Measurements from ENCODE around the gene TMEM236. TPM values are rescaled to one million over a fixed set of nuclear protein-coding genes. Genes with fewer than 3 reads are reported as not detected.

Gene TMEM236
- total RNA-seq, 1 donor from 2014 or later, result 0.51 TPM

DNA sequence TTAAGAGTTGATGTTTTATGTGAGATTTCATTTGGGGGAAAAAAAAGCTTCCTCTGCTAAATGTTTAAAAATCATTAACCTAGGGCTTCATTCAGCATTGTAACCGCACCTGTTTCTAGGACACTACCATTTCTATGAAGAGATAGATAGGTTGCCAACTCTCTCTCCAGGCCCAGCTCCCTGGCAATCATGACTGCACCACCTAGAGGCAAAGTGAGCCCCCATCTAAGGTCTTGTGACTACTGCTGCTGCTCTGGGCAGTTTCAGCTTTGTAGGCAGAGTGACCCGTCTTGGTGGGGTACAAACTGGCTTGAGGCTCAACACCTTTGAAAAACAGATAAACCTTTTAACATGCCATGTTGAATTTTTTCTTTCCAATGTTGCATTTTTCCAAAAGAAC is 29.9 kb downstream of the TMEM236 start:
- intact Hi-C loops (cut with DNase I), result no loop called here
- ATAC-seq (no peak), DNase-seq (ENCODE audit: missing footprints) (no peak)

DNA sequence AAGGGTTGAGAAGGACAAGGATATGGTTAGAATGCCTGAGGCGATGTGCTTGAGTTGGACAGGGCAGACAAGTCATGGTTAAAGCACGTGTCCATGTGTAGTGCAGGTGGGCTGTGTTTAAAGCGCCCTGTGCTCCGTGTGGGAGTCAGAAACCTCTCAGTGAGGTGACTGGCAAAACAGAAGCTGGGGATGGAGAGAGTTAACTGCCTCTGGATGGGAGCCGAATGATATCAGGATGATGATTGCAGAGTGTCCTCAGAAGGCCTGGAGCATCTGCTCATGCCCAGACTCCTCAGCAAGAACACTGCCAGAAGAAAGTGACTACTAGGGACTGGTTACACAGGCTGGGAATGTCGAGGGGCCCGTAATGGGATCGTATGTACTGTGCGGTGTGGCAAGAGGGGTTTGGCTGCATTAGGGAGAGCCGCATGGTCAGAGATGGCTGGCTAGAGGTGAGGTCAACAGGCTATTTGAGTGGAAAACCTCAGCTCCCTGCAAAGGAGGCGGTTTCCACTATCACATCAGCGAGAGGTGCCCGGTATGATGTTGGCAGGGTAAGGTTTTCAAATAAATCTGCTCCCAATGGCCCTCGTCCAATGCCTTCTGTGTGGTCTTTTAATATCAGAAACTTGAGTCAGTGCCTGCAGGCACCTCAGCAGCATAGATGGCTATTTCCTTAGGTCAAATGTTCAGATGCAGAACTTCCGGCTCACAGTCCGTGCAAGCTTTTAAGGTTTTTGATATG is 31.1 kb downstream of the TMEM236 start:
- no peak for ATAC-seq
- intact Hi-C loops (cut with DNase I), result no loop called here
- DNase-seq (ENCODE audit: missing footprints), result no peak

DNA sequence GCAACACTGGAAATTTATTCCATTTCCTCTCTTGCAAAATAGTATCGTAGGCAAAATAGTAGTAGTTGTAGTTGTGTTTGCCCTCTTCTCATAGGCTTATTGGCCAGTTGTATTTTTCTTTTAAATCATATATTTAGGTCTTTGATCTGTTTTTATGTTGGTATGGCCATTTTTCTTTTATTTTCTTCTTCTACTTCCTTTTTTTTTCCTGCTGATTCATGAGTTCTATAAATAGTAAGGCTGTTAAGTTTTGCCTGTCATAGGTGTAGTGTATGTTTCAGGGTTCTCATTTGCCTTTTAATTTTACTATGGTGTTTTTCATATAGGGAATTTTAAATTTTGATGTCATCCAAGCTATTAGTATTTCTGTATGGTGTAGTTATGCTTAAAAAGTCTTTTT is 31.8 kb downstream of the TMEM236 start:
- no peak for DNase-seq (ENCODE audit: missing footprints)
- intact Hi-C loops (cut with DNase I), result no loop called here
- ATAC-seq, result no peak

DNA sequence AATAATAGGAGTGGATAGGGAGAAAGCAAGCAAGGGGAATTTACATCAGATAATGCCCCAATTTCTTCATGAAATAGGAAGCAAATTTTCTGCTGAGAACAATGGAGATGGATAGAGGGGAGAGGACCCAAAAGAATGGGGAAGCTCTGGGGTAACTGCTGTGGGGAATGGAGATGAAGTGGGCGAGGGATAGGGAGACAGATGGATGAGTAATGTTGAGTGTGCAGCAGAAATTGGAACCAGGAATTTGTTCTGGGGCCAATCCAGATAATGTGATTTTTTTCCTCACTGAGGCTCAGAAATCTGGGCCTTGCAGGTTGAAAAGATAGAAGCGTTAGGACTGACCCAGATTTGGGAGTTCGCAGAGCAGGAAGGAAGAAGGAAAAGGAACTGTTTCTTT is 32.7 kb downstream of the TMEM236 start:
- no peak for DNase-seq (ENCODE audit: missing footprints)
- ATAC-seq, result no peak
- intact Hi-C loops (cut with DNase I), result no loop called here

DNA sequence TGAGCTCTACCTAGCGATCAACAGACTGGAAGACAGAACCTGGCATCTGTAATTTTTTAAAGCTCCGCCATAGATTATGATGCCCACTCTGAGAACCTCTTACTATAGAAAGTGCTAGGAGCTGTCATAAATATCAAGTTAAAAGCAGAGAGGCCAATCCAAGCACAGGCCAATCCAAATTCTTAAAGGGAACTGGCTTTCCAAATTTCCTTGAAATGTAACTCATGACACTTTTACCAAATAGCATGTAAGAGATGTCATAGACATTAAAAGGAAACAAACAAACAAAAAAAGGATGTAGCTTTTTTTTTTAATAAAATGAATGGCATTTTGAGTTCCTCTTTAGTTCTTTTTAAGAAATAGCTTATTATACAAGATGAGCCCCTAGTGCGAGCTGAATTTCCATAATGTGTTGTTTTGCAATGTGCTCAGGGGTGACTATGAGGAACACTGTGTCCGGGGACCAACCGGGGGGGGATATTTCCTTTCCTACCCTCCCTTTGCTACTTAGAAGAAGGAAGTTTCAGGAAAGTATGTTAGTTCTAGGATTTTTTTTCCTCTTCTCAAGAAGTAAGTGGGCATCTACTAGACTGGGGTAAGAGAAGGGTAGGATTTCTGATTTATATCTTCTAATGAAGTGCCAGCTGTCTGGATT is 33.4 kb downstream of the TMEM236 start:
- intact Hi-C loops (cut with DNase I), result no loop called here
- ATAC-seq, result peak; percentile 68

DNA sequence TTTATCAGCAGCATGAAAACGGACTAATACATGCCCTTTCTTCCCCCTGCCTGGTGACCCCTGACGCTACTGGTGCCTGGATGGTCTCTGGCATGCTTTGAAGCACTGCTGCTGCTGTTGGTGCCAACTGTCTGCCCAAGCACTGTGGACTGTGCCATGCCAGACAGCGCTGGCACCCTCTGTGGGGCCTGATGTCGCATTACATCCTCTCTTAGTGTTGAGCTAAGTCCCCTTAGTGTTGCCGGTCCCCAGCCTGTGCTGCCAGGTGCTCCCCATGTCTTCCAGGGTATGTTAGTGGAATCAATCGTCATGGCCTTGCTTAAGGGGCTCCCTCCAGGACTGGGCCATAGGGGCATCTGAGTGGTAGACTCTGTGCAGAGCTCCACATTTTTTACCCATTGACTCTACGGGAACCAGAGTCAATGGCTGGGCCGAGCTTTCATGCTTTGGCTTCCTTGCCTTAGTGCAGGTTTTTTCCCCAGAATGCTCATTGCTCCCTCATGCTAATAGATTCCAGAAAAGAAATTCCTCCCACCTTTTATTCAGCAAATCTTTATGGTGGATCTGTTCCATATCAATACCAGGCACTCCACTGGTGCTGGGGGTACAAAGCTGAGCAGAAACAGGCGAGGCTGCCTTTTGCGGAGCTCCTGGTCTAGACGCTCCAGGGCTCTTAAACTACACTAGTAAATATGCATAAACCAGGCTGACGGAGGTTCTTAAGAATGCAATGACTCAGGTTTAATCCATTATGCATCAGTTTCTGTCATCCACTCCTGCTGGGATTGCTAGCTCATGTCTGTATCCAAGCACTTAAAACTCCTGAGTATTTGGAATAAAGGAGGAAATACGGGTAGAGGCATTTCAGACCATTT is 35.3 kb downstream of the TMEM236 start:
- peak; percentile 9 for ATAC-seq
- intact Hi-C loops (cut with DNase I), result no loop called here
- no peak for DNase-seq (ENCODE audit: missing footprints)

More for the DNA sequence above, 33.4 kb downstream of the TMEM236 start:
- no peak for DNase-seq (ENCODE audit: missing footprints)

DNA sequence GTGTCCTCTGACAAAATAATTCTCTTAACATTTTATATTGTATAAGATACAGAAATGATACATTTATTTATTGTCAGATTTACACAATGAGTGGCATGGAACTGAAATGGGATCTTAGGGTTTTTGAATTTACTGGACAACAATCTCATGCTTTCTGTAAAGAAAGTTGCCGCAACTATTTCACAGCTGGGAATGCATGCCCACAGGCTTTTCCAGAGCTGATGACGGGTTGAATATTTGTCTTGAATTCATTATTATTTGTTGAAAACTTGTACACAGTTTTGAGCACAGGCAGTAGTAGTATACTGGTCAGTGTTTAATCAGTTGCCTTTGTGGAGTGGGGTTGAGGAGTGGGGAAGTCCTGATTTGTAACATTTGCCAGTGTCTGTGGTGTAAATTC is 36.6 kb downstream of the TMEM236 start:
- intact Hi-C loops (cut with DNase I), result no loop called here
- DNase-seq (ENCODE audit: missing footprints) (no peak), ATAC-seq (no peak)

DNA sequence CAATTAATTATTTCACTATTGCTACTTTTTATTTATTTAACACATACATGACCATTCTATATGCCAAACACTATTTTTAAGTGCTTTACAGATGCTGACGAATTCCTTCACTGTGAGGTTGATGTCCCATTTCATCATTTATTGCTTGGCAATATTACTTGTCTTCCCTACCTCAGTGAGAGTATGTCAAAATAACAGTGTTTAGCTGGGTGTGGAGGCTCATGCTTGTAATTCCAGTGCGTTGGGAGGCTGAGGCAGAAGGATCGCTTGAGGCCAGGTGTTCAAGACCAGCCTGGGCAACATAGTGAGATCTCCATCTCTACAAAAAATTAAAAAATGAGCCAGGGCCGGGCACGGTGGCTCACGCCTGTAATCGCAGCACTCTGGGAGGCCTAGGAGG is 37.4 kb downstream of the TMEM236 start:
- ATAC-seq, result no peak

DNA sequence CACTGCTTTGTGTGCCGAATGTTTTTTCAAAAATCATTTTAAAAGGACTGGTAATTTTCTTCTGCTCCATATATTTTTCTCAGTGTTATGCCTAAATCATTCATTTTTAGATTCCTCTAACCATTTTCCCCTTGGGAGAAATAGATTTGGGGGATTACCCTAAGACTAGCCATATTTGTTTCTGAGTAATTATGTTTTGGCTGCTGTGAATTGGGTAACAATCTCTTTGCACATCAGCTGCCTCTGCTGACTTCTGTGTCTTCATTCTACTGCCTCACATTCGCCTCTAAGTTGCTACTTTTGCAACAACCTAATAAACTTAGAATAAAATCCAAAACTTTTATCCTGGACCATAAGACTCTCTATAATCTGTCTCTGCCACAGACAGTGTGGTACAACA is 38.6 kb downstream of the TMEM236 start:
- ATAC-seq (no peak), DNase-seq (ENCODE audit: missing footprints) (no peak)
- intact Hi-C loops (cut with DNase I), result no loop called here

More for the DNA sequence above, 37.4 kb downstream of the TMEM236 start:
- DNase-seq (ENCODE audit: missing footprints), result no peak
- intact Hi-C loops (cut with DNase I), result no loop called here

DNA sequence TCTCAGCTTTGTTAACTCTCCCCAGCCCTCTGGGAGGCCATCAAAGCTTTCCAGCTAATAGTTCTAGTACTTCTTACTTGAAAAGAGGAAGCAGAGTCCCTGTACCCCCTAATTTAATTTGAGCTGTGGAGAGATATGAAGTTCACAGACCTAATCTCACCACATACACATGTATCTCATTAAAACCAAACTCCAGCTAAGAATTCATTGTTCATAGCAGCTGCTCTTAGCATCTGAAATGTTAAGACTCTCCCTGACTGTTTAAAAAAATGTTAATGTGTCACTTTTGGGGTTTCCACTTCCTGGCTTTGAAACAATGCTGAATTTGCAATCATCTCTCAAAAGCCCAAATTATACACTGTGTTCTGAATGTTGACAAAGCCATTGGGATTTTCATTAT is 41.0 kb downstream of the TMEM236 start:
- ATAC-seq, result peak; percentile 13
- no peak for DNase-seq (ENCODE audit: missing footprints)
- intact Hi-C loops (cut with DNase I), result no loop called here

DNA sequence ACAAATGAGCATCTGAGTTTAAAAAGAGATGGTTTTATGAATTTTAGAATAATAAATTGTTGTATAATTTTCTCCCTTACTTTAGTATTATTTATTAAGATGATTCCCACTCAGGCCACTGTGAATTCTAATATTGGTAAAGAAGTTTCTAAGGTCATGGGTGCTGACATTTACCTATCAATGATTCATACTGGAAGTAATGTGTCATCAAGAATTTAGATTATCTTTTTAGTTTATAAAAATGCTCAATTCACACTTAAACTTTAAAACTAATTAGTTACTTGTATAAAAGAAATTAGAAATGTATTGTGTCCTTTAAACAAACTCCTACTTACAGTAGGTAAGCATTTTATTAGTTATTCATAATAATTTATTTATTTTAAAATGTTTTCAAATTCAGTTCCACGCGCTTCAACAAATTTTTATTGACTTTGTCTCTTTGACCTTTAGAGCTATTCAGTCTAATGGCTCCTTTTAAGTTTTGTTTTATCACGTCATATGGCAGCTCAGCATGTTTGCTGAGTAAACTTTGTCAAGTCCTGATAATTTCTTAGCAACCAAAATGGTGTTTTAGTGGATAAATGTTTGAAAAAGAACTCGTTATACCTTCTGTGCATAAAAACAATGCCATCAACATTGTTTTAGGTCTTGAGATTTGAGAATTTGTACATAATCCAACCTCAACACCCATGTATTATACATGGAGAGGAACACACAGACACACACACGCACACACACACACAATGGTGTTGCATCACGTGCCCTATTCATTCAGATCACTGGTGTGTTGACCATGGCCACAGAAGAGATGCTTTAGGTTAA is 42.0 kb downstream of the TMEM236 start:
- no peak for ATAC-seq
- intact Hi-C loops (cut with DNase I), result no loop called here
- no peak for DNase-seq (ENCODE audit: missing footprints)

DNA sequence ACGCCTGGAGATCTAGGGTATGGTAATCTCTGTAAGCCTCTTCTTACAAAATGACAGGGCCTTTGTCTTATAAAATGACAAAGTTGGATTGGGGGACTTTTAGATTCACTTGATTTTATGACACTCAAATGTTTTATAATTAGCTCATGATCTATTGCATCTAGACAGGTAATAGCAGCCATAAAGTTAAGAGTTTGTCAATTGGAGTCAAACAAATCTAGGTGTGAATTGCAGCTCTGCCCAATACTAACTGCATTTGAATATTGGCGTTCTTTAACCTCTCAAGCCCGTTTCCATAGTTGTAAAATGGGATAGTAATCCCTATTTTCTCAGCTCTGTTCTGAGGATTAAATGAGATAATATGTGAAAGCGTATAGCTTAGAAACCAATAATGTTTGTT is 43.1 kb downstream of the TMEM236 start:
- DNase-seq (ENCODE audit: missing footprints) (no peak), ATAC-seq (no peak)
- intact Hi-C loops (cut with DNase I), result no loop called here

DNA sequence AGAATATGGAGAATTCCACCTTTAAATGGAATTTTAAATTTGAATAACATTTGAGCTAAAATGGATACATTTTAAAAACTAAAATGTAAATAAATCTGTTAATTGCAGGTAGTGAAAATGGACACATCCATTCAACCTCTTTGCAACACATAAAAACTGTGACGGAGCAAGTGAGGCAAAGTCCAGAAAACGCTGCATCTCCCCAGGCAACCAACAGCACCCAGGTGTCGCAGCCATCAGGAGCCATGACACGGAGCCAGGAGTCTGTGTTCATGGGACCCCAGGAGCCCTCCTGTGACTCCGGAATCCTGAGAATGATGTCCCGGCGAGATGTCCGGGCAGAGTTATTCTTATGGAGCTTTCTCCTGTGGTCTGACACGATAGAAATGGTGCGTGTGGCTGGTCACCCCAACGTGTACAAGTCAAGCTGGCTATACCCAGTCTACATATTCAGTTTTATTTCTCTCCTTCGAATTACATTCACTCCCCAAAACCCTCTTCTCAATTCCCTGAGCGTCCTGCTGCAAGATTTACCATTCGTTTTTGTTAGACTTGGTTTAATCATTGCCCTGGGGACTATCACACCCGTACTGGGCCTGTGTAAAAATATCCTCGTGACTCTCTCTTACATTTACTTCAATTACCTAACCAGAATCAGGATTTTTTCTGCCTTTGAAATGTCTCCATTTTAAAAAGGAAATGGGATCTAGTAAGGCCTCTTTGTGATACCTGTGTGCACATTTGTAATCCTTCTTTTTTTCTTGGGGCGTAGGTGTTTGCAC is 44.0 kb downstream of the TMEM236 start:
- ATAC-seq, result no peak
- no peak for DNase-seq (ENCODE audit: missing footprints)
- intact Hi-C loops (cut with DNase I), result no loop called here

DNA sequence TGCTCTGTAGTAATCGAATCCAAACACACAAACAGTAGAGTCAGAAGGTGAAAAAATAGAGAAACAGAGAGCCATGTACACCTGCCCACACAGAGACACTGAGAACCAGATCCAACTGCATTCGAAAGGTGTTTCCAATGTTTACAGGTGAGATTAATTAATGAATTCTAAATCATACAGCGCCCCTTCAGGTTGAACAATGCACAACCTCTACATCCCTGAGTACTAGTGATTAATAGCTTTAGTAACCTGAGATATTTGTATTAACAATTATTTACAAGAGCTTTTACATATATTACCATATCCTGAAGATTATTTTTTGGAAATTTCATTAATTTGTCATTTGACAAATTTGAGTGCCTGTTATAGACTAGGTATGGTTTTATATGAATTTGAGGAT is 49.5 kb downstream of the TMEM236 start:
- DNase-seq (ENCODE audit: missing footprints), result no peak
- intact Hi-C loops (cut with DNase I), result no loop called here
- ATAC-seq, result no peak

DNA sequence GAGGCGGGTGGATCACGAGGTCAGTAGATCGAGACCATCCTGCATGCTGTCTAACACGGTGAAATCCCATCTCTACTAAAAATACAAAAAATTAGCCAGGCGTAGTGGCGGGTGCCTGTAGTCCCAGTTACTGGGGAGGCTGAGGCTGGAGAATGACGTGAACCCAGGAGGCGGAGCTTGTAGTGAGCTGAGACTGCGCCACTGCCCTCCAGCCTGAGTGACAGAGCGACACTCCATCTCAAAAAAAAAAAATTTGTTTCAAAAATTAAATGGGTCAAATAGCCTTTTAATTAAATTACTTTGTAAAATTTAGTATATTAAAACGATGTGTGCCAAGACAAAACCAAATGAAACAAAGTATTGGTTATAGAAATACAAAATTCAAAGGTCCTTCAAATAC is 50.3 kb downstream of the TMEM236 start:
- ATAC-seq (no peak), DNase-seq (ENCODE audit: missing footprints) (no peak)
- intact Hi-C loops (cut with DNase I), result no loop called here

DNA sequence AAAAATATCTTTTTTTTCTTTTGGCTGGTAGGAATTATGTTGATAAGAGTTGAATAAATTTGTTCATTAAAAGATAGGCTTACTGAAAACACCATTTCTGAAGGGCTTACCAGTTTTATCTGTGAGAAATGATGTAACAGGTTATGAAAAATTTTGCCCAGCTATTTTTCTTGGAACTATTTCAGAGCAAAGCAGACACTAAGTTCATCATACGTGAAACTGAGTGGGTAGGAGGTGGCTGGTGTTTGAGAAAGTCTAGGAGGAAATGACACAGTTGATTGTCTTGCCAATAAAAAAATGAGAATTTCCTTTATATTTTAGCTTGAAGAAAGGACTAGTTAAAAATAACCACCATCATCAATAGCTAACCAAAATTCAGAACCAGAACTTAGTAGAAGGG is 51.0 kb downstream of the TMEM236 start:
- DNase-seq (ENCODE audit: missing footprints), result no peak
- intact Hi-C loops (cut with DNase I), result no loop called here
- no peak for ATAC-seq

DNA sequence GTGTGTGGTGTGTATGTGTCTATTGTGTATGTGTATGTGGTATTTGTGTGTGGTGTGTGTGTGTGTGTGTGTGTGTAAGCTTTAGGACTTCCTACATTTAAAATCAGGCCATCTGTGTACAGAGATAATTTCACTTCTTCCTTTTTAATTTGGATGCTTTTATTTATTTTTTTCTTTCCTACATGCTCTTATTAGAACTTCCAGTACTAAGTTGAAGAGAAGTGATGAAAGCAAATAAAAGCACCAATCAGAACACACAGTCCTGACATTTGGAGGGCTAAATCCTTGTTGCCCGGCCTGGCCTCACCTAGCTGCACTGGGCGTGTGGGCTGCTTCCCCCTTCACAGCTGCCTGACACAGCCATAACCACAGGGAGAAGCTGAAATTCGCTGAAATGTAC is 53.3 kb downstream of the TMEM236 start:
- ATAC-seq (peak; percentile 55), DNase-seq (ENCODE audit: missing footprints) (no peak)
- intact Hi-C loops (cut with DNase I), result no loop called here

DNA sequence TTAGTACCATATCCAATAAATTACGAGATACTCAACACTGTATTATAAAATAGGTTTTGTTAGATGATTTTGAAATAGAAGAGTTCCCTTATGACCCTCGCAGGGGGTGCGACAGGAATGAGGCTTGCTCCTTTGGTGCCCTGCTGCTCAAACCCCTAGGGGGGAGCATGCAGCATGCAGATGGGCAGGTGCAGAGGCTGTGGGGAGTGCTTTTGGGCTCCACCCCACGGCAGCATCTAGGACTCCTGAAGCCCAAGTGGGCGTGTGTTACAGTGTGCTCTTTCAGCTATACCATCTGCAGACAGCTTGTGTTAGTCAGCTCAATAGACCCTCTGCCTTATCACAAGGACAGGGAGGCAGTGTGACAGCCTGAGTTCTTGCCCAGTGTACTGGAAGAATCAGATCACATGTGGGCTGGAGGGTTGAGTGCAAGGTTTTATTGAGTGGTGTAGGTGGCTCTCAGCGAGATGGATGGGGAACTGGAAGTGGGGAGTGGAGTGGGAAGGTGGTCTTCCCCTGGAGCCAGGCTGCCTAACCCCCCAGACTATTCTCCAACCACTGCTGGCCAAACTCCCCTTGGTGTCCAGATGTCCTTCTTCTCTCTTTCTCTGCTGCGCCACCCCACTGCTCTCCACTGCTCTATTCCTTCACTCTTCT is 54.0 kb downstream of the TMEM236 start:
- DNase-seq (ENCODE audit: missing footprints) (no peak), ATAC-seq (peak; percentile 24)
- intact Hi-C loops (cut with DNase I), result no loop called here
